GM21529 (cell line): Measurements from ENCODE around the gene P2RX2.

Source experiments
- ATAC-seq: cut with Tn5 transposase; IDR thresholded peaks from one replicate; pipeline ENCODE4 v1.9.1; 2021; ENCODE audit not compliant: unreplicated experiment

The P2RX2 gene

GRCh38 chr12:132619386-132620112, 973 bp downstream of the P2RX2 start:
- no peak for ATAC-seq

- ATAC-seq: no peak
These were observed 1.7 kb downstream of the P2RX2 start for GRCh38 chr12:132620113-132620898.

- no peak for ATAC-seq
These were observed 2.5 kb downstream of the P2RX2 start for GRCh38 chr12:132620899-132621656.

GRCh38 chr12:132621657-132622435, 3.3 kb downstream of the P2RX2 start:
- ATAC-seq: no peak

- ATAC-seq: no peak
These were observed 4.0 kb downstream of the P2RX2 start for GRCh38 chr12:132622437-132623071.

- ATAC-seq: no peak
These were observed 4.7 kb downstream of the P2RX2 start for GRCh38 chr12:132623072-132623869.

GRCh38 chr12:132624186-132624855, 5.7 kb downstream of the P2RX2 start:
- no peak for ATAC-seq

- ATAC-seq: no peak
These were observed 6.5 kb downstream of the P2RX2 start for GRCh38 chr12:132624910-132625630.

GRCh38 chr12:132625731-132626430, 7.3 kb downstream of the P2RX2 start:
- ATAC-seq: no peak

GRCh38 chr12:132629330-132629729, 10.8 kb downstream of the P2RX2 start:
- ATAC-seq: no peak

- no peak for ATAC-seq
These were observed 12.1 kb downstream of the P2RX2 start for GRCh38 chr12:132630672-132631071.

GRCh38 chr12:132631666-132632065, 13.1 kb downstream of the P2RX2 start:
- no peak for ATAC-seq

GRCh38 chr12:132632521-132633228, 14.1 kb downstream of the P2RX2 start:
- no peak for ATAC-seq

- no peak for ATAC-seq
These were observed 14.8 kb downstream of the P2RX2 start for GRCh38 chr12:132633398-132633797.

GRCh38 chr12:132633901-132634300, 15.3 kb downstream of the P2RX2 start:
- no peak for ATAC-seq

GRCh38 chr12:132634411-132634990, 15.9 kb downstream of the P2RX2 start:
- no peak for ATAC-seq
